Heart left ventricle (tissue), 13 donors: ENCODE measurements around the gene BARX1.
"Not testable (repeated sequence)": the region's sequence is repeated elsewhere in the genome, so short reads cannot be mapped to it uniquely, and the experiment has no call there.

Source experiments
- CTCF ChIP-seq, 12 donors: fragments of 200-600 bp; sonication (generic) in 4 of 12; IDR thresholded peaks; one replicate each; pipeline versions ENCODE4 v1.5.0 to v1.8.0; 2018 to 2022; ENCODE audit warnings: antibody characterized with exemption in 12 of 12, mild to moderate bottlenecking in 5 of 12
- POLR2A ChIP-seq, 2 donors: fragments of 450-650 bp; IDR thresholded peaks; one replicate each; pipeline ENCODE4 v1.6.1; 2017; ENCODE audit warnings: antibody characterized with exemption in 2 of 2, mild to moderate bottlenecking in 2 of 2, moderate library complexity in 2 of 2
- donor health status: ischemic (EF 13 %, LVEDD 7.1; RV severe dilation, severe dysfunction).
- donor health status: DM: no; HTN: yes; CAD: no.
- donor health status: DM: no; HTN: no; CAD: no.
- donor health status: ischemic (EF 25% LVEDD 6.9; RV normal size, moderate dysfunction).
- donor health status: ischemic (EF 25% LVEDD 5.7; RV mildly dilated, moderate dysfunction).
- donor health status: ischemic (EF 35%, LVEDD 5.7; RV mildly dilated, moderate dysfunction).
- donor health status: nonischemic (EF 11% LVEDD 7.7; RV severe dilation, severe dysfunction).
- donor health status: DM: yes; HTN: yes; CAD: no.
- donor health status: PGD.
- donor health status: ischemic (EF 29% LVEDD 5.4; RV normal size, mild dysfunction).
- donor health status: nonischemic (EF 23%, LVEDD 6.1; RV moderate dilation, normal function).

- TF ChIP-seq CTCF, POLR2A (IDR thresholded peaks at IDR 0.05): not testable (repeated sequence)
These were observed 15.6 kb downstream of the BARX1 start for GRCh38 chr9:93939589-93939988.
